Measurements from ENCODE around the gene LRRC10B. TPM values are rescaled to one million over a fixed set of nuclear protein-coding genes. Genes with fewer than 3 reads are reported as not detected.

Gene LRRC10B
- total RNA-seq, 1 donor from 2014 or later: 0.51 TPM

DNA sequence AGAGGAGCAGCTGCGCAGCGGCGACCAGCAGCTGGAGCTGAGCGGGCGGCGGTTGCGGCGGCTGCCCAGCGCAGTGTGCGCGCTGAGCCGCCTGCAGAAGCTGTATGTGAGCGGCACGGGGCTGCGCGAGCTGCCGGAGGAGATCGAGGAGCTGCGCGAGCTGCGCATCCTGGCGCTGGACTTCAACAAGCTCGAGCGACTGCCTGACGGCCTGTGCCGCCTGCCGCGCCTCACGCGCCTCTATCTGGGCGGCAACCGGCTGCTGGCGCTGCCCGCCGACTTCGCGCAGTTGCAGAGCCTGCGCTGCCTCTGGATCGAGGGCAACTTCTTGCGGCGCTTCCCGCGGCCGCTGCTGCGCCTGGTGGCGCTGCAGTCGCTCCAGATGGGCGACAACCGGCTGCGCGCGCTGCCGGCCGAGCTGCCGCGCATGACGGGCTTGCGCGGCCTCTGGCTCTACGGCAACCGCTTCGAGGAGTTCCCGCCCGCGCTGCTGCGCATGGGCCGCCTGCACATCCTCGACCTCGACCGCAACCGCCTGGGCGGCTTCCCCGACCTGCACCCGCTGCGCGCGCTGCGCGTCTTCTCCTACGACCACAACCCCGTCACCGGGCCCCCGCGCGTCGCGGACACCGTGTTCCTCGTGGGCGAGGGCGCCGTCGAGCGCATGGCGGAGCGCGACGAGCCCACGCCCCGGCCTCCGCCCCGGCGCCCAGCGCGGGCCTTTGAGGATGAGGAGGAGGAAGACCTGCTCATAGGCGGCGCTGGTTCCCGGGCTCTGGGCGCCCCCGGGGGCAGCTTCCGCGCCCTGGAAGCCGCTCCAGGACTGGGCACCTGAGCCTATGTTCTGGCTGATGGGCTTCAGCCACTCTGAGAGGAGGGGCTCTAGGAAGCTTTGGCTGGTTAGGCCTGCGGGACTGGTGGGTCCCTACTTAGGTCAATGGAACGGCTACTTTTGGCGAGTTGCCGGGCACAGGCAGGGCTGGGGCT is 787 bp downstream of the LRRC10B start:
- DNase-seq: peak; percentile 91

DNA sequence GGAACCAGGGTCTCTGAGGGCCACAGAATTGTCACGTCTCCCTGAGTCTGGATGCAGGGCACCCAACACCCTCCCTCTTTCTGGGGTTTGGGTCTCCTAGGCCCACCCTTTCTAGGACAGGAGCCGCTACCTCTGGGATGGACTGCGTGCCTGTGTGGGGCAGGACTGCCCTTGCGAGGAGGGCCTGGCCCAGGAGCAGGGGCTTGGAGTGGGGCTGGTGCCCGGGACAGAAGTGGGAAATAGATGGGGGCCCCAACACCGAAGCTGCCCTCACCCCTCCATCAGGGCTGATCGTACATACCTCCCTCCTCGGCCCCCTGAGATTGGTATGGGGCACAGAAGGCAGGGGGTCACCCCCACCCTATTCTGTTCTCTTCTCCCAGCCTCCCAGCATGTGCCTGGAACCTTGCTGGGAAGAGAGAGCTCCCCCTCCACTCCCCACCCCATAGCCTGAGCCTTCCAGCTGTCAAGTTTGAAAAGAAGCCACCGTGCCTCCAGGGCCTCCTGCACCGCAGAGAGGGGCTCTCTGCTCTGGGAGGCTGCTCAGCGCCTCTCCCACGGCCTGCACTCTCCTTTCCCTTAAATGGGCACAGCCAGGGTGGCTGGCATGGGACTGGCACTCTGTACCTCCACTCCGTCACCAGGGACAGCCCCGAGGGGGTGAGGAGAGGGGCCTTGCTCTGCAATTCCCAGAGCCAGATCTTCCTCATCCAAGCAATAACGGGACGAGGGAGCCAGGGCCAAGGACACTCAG is 1.8 kb downstream of the LRRC10B start:
- no peak for DNase-seq

DNA sequence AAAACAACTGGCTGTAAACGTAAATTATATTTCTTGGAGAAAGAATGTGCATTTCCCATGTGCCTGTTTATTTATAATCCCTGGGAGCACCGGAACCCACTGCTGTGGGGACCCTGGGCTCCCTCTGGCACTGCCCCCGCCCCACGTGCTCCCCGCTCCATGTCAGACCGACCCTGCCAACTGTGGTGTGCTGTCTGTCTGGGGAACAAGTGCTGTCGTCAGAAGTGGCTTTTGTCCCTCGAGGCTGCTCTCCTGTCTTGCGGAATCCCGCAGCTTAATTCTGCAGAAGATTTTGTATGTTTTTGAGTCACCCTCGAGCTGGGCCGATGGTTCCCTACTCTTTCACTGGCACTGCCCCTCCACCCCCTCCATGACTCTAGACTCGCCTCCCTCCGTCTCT is 2.4 kb downstream of the LRRC10B start:
- no peak for DNase-seq

DNA sequence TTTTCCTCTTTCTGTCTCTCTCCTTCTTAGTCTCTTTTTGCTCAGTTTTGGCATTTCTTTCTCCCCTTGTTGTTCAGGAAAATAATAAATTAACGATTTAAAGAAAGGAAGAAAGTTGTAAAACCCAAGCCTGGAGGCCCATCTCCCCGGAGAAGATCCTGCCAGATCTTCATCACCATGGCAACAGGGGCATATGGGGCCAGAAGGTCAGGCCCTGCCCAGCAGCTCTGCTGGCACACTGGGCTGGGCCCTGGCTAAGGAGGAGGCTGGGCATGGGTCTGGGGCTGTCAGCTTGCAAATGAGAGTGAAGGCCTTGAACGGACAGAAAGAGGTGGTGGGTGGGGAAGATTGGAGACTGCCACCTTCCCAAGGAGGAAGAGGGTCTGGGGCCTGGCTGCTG is 2.8 kb downstream of the LRRC10B start:
- DNase-seq: no peak

DNA sequence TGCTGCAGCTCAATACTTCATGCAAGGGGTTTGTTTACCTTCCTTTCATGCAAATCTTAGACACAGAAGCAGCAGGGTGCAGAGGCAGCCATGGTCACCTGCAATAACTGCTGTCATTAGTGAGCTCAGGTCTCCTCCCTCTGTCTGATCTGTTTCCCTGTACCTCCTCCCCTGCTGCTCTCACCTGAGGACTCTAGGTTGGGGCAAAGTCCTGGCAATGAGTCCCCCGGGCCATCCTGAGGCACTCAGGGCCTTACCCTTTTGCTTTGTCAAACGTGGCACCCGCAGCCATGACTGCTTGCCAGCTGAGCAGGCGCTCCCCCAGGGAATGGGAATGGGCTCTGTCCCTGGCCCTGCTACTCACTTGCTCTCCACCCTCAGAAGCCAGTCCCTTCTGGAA is 3.9 kb downstream of the LRRC10B start:
- DNase-seq: no peak

DNA sequence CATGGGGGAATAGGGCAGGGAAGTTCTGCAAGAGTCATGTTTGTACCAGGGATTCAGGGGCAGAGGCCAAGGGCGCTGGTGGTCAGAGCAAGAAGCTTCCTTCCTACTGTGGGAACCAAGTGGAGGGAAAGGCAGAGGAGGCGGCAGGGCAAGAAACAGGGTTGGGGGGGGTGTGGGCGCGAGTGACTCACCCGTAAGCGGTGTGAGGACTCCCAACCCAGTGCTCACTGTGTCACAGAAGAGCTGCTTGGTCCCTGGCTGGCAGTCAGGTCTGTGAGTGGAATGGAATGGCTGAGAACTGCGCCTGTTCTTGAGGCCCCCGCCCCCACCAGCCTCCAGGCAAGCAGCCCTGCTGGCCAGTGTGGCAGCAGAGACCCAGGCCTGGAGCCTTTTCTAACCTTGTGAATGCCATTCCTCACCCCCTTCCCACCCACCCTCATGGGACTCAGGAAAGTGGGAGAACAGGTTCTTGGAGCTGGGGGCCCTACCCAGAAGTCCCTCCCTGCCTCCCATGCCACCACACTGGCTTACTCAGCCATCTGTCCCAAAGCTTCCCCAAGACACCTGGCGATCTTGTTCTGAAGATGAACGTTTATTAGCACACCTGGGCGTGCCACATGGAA is 4.7 kb downstream of the LRRC10B start:
- DNase-seq: peak; percentile 43

DNA sequence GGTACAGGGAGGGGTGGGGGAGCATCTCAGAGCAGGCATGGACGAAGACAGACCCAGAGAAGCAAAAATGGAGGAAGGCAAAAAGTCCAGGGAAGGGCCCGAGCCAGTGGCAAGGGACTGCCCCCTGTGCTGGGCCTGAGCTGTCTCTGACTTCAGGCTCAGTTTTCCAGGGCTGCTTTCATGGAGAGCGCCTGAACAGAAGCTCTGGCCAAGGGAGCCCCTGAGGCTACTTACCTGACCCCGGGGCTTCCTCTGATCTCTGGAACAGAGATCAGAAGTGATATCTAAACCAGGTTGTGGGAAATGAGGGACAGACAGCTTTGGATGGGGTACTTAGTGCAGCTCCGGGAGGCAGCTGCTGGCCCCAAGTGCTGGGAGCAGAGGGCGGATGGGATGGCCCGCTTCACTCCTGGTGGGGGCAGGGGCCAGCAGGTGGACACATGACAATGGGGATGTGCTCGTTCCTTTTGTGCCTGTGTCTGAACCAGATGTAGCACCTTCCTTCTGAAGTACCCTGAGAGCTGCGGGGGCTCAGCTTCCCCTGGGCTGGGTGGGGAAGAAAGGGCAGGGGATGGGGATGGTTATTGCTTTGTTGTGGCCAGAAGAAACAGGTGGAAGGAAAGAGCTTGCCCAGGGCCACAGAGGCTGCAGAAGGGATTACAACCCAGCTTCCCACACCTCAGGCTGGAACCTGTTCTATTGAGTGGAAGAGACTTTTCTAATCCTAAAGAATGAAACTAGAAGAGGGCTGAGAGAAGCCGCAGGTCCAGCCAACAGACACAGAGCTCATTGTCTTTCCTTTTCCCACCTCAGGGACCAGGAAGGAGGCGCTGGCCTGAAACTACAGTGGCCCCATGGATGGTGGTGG is 5.7 kb downstream of the LRRC10B start:
- no peak for DNase-seq

DNA sequence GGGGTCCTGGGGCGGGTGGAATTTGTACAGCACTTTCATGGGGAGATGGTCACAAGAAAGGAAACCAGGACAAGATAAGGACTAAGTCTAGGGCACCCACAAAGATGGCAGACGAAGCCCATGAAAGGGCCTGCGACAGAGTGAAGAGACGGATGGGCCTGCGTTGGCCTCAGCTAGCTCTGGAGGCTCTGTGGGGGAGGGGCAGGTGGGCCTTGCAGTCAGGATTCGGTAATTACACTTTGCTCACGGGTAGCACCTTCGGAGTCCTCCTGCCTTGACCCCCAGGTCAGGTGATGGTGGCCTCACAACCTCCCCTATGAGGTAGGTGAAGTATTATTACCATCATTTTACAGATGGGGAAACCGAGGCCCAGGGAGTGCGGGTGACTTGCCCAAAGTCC is 7.1 kb downstream of the LRRC10B start:
- no peak for DNase-seq

DNA sequence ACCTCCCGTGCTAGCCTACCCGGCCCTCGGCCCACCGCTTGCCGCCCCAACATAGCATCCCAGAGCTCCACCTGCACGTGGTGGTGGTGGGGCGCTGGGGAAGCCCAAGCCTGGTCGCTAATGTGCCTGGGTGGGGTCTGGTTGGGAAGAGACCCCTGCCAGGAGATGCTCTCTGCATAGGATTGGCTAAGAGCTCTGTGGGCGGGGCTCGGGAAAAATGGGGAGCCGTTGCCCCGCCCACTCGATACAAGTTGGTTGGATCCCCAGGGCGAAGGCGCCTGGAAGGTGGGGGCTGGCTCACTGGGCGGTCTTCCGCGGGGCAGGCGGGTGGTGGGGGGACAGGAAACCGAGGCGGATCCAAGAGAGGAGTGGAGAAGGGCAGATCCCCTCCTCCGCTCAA is 7.6 kb downstream of the LRRC10B start:
- no peak for DNase-seq

DNA sequence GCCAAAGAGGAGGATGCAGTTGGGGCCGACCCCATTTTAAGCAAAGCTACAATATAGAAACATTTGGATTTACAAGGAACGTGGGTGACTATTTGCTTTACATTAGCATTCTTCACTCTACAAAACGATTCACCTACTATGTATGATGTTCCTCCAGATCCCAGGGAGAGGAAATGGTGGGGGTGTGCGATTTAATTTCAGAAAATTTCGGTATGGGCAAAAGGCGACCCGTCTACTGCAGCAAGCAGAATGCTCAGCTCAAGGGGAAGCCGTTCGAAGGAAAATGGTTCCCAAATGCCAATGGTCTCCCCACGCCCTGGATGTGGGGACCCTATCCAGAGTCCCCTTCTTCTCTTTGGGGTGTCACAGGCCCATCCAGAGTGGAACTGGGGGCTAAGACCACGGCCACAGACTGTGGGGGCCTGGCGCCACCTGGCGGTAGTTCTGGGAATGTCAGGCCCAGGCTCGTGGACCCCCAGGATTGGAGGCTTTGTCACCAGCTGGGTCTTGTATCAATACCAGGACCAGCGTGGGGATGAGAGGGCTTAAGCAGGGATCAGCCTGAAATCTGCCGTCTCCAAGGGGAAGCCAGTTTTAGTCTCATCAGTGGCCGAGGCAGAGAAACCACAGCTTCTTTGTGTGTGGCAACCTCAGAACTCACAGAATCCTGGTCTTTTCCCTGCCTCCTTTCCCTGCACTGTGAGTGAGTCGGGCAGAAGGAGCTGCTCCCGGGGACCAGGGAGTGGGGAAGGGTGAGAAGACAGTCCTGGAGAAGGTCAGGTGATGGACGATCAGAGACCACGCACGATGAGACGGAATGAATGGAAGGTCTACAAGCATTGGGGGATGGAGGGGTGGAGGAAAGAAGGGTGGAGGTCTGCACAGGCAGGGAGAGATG is 8.4 kb downstream of the LRRC10B start:
- peak; percentile 72 for DNase-seq

DNA sequence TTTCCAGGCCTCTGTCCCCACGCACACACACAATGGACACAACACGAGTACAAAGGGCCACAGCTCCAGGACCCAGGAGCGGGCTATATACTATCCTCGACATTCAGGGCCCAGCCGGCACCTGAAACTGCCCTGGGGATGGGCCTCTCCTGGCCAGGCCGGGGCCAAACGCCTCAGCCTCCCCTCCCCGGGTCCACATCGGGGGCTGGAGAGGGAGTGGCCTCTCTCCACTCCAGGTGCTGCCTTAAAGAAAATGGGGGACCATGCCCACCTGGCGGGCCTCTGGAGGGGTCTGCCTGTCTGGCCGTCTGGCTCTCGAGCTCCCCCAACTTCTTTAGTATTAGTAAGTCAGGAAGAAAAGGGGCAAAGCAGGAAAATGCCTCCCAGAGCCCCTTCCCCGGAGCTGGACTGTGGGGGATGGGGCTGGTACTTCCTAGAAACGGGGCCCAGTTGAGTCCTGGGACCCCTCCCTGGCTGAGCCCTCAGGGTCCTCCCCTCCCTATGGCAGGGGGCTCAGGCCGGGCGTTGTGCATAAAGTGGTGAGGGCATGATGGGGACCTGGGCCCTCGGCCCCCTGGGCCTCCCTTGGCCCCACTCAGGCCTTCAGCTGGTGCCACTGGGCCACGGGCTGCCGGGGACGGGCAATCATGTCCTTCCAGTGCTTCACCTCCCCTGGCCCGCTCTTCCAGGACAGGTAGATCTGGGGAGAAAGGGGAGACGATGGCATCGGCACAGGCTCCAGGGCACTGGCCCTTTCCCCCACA is 9.7 kb downstream of the LRRC10B start:
- no peak for DNase-seq

DNA sequence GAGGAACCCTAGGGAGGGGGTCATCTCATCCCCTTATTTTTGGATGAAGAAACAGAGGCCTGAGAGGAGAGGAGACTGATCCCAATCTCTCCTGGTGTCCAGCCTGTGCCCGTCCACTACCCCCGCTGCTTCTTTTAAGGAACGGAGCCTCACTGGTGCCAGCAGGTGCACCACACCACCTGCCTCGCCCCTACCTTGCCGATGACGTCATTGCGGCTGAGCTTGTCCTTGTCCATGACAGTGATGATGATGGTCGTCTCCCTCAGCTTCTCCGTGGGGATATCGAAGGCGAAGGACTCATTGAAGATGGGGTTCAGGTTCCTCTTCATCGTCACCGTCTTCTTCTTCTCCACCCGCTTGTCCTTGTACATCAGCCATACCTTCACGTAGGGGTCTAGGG is 14.3 kb downstream of the LRRC10B start:
- DNase-seq: no peak

DNA sequence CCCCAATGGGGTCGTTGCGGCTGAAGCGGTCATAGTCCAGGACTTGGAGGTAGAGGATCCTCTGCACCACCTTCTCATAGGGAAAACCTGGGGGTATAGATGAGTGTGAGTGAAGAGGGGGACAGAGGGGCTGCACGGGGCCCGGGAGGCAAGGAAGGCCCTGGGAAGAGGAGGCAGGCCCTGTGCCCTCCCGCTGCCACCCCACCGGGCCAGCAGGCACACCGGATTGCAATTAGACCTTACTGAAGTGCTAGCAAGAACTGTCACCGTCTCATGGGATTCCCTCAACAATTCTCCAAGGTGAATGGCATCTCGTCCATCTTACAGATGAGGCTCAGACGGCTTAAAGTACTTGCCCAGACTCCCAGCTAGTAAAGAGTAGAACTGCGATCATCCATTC is 15.9 kb downstream of the LRRC10B start:
- no peak for DNase-seq

DNA sequence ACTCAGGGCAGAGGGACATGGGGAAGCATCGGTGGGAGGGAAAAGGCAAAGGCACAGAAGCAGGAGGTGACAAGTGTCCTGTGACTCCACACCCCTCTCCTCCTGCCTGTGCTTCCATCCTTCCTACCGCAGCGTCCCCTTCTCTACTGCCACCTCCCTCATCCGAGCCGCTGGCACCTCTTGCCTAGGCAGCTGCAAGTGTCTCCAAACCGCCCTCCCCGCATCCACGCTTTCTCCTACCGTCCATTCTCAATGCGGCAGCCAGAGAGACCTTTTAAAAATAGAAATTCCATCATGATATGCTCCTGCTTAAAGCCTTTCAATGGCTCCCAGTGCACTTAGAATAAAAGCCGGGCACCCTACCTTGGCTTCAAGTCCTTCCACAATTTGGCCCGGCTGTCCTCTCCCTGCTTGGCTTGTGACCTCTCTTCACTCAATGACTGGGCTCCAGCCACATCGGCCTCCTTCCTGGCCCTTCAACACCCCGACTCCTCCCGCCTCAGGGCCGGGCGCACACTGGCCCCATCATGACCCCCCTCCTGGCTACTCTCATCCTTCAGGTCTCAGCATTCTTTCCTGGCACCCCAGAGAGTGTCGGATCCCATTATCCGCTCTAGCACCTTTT is 16.5 kb downstream of the LRRC10B start:
- DNase-seq: no peak

DNA sequence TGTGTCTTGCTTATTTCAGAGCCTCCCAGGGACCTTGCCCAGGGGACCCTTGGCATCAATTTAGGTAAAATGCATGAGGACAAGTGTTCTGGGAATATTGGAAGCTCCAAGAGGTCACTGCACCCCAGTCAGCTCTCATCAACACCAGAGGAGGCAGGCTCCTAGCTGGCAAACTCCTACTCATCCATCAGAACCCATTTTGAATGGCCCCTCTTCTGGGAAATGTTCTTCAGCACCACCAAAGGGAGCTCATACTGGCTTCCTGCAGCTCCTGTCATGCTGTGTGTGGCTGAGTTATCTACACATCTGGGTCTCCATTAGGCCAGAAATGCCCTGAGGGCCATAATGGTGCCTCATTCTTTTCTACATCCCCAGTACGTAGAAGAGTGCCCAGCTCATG is 17.7 kb downstream of the LRRC10B start:
- no peak for DNase-seq

DNA sequence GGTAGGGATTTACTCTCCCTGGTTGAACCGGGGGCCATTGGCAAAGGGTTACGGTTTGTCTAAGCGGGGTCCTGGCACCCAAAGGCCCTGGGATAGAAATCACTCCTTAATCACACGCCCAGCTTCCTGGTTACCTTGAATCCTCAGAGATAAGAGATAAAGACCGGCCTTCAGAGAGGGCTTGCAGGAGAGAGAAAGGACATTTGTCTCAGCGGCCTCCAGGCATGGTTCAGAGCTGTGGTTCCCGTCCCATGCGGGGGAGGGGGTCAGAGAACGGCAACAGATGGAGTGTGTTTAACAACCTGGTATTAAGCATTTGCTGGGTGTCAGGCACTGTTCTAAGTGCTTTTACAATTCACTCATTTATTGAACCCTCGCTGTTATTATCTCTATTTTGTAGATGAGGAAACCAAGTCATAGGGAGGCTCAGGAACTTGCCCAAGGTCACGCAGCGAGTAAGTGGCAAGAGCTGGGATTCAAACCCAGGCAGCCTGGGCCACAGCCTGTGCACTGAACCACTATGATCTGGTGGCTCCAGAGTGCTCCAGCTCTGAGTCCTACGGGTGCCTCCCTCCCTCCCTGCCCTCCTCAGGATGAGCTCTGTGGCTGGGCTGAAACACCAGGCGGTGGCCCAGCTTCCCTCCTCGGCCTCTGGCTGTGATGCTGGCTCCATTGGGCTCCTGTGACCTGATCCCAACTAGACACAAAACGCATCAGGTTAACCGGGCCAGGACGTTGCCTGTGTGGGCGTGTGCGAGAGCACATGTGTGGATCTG is 18.6 kb downstream of the LRRC10B start:
- no peak for DNase-seq

DNA sequence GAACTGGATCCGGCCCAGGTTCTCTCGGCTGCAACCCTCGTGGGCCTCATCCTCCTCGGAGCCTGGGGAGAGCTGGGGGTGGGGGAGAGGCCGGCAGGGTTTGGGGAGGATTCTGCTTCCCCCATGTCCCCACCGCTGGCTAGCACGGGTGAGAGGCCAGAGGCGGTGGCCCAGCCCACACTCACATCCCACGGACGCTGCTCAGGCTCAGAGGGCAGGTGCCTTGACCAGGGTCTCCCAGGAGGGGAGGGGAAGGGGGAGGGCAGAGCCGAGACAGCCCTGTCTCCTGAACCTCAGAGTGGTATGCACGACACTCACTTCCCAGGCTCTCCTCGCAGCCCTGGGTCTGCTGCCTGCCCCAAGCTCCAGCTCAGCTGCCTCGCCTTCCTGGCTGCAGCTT is 19.6 kb downstream of the LRRC10B start:
- DNase-seq: no peak

DNA sequence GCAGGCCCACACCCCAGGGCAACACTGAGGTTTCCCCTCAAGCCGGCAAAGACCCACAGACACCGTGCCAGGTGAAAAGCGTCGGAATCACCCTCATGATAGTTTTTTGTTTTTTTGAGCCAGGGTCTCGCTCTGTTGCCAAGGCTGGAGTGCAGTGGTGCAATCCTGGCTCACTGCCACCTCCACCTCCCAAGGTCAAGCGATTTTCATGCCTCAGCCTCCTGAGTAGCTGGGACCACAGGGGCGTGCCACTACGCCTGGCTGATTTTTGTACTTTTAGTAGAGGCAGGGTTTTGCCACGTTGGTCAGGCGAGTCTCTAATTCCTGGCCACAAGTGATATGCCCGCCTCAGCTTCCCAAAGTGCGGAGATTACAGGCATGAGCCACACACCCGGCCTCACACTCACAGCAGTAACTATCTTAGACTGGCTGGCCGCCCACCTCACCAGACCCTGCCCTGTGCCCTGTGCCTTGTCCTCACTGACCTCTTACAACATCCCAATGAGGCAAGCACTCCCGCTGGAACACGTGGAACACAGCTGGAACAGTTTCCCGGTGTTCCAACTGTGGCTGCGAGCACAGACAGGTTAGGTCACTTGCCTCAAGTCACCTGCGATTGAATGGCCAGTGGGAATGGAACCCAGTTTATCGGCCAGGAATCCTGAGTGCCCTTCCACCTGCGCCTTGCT is 21.1 kb downstream of the LRRC10B start:
- DNase-seq: no peak

Data from tongue (tissue), 2 donors.